K562 (cell line): ENCODE measurements around the gene FAM149B1. TPM values are rescaled to one million over a fixed set of nuclear protein-coding genes. Genes with fewer than 3 reads are reported as not detected.

Experiments
- C11orf30 ChIP-seq: fragments of 450-650 bp; IDR thresholded peaks from 2 replicates; pipeline ENCODE4 v1.6.1; 2016; ENCODE audit warnings: low read depth, mild to moderate bottlenecking
- DDX20 ChIP-seq: fragments of 450-650 bp; IDR thresholded peaks from 2 replicates; pipeline ENCODE4 v1.6.1; 2016; ENCODE audit warnings: missing genetic modification characterization, low read depth, mild to moderate bottlenecking, missing compliant biosample characterization, moderate library complexity
- ELF1 ChIP-seq: fragments of 200-800 bp; sonication (Bioruptor generic); IDR thresholded peaks from 2 replicates; pipeline ENCODE4 v1.6.1; 2016; ENCODE audit warnings: missing genetic modification characterization, missing compliant biosample characterization
- polyA plus RNA-seq, 8 experiments: library from polyadenylated mRNA; depleted of rRNA in 4 of 8; stranded (reverse) in 5 of 8; unstranded in 3 of 8; fragments of >200 nt; fragmentation: Nextera tagmentation in 2 of 8; fragmentation: Illumina TruSeq in 1 of 8; extraction: Ambion mirVana in 2 of 8; extraction: Trizol in 1 of 8; gene quantifications; 2 replicates each; pipeline versions ENCODE4 v1.2.1 to v1.2.3, GENCODE V29; 2011 to 2014; ENCODE audit warnings: inconsistent platforms in 1 of 8, missing spikeins in 1 of 8
- total RNA-seq, 7 experiments: library from RNA; depleted of rRNA in 6 of 7; stranded (reverse); fragments of >200 nt in 6 of 7; fragmentation: Illumina TruSeq in 2 of 7; extraction: Trizol in 2 of 7; gene quantifications; 2 replicates each; pipeline versions ENCODE4 v1.2.1 to v1.2.3, GENCODE V29; 2011 to 2021; ENCODE audit warnings: low replicate concordance in 1 of 7
- TF ChIP-seq, protein P1 (sequence below): fragments of 450-650 bp; IDR thresholded peaks from 2 replicates; pipeline ENCODE4 v1.7.1; 2018; ENCODE audit warnings: mild to moderate bottlenecking, low read depth; ENCODE audit not compliant: partially characterized antibody
- TF ChIP-seq, protein P2 (sequence below): fragments of 250-450 bp; sonication (Bioruptor Pico); IDR thresholded peaks from 2 replicates; pipeline ENCODE4 v1.5.0; 2020; ENCODE audit warnings: mild to moderate bottlenecking
- TF ChIP-seq, protein P3 (sequence below): sonication (generic); formaldehyde crosslinking; IDR thresholded peaks from 2 replicates; pipeline ENCODE4 v1.8.0; 2022; ENCODE audit warnings: mild to moderate bottlenecking, missing genetic modification reagents

FAM149B1 gene
- total and polyA plus RNA-seq, 9 of the 15 experiments (the other 6 are each of a cell fraction or from before 2014, with no cell fraction given): 4.2 to 18.5 (median 9.3) TPM

DNA sequence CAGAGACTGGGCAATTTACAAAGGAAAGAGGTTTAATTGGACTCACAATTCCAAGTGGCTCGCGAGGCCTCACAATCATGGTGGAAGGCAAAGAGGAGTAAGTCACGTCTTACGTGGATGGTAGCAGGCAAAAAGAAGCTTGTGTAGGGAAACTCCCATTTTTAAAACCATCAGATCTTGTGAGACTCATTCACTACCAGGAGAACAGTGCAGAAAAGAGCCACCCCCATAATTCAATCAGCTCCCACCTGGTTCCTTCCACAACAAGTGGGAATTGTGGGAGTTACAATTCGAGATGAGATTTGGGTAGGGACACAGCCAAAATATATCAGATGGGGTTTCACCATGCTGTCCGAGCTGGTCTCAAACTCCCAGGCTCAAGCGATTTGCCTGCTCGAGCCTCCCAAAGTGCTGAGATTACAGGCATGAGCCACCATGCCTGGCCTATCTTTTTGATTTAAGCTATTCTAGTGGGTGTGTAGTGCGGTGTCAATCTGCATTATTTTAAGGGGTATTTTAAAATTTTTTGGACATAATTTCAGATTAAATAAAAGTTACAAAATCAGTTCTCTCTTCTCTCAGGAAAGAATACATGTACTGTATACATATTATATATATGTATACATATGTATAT is 93.6 kb downstream of the FAM149B1 start (continued):
- TF ChIP-seq, protein P1, sequence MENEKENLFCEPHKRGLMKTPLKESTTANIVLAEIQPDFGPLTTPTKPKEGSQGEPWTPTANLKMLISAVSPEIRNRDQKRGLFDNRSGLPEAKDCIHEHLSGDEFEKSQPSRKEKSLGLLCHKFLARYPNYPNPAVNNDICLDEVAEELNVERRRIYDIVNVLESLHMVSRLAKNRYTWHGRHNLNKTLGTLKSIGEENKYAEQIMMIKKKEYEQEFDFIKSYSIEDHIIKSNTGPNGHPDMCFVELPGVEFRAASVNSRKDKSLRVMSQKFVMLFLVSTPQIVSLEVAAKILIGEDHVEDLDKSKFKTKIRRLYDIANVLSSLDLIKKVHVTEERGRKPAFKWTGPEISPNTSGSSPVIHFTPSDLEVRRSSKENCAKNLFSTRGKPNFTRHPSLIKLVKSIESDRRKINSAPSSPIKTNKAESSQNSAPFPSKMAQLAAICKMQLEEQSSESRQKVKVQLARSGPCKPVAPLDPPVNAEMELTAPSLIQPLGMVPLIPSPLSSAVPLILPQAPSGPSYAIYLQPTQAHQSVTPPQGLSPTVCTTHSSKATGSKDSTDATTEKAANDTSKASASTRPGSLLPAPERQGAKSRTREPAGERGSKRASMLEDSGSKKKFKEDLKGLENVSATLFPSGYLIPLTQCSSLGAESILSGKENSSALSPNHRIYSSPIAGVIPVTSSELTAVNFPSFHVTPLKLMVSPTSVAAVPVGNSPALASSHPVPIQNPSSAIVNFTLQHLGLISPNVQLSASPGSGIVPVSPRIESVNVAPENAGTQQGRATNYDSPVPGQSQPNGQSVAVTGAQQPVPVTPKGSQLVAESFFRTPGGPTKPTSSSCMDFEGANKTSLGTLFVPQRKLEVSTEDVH: no peak
- TF ChIP-seq DDX20 (tag) (peak; percentile 60), ELF1 (tag) (no peak), C11orf30 (no peak)
- TF ChIP-seq, protein P2, sequence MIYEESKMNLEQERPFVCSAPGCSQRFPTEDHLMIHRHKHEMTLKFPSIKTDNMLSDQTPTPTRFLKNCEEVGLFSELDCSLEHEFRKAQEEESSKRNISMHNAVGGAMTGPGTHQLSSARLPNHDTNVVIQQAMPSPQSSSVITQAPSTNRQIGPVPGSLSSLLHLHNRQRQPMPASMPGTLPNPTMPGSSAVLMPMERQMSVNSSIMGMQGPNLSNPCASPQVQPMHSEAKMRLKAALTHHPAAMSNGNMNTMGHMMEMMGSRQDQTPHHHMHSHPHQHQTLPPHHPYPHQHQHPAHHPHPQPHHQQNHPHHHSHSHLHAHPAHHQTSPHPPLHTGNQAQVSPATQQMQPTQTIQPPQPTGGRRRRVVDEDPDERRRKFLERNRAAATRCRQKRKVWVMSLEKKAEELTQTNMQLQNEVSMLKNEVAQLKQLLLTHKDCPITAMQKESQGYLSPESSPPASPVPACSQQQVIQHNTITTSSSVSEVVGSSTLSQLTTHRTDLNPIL: no peak
- TF ChIP-seq, protein P3, sequence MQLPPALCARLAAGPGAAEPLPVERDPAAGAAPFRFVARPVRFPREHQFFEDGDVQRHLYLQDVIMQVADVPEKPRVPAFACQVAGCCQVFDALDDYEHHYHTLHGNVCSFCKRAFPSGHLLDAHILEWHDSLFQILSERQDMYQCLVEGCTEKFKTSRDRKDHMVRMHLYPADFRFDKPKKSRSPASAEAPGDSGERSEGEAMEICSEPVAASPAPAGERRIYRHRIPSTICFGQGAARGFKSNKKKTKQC: no peak
